Type B pancreatic cell (in vitro differentiated cells): Measurements from ENCODE around the gene MTMR12. TPM values are rescaled to one million over a fixed set of nuclear protein-coding genes. Genes with fewer than 3 reads are reported as not detected.
A peak's percentile ranks its signal among the peaks of the same experiment; 100 is the strongest.

ENCODE experiments used
- DNase-seq: peaks from one replicate; pipeline ENCODE4 v3.0.0; 2021; ENCODE audit warnings: mixed read lengths; ENCODE audit not compliant: unreplicated experiment; ENCODE audit errors: extremely low spot score
- H3K27ac Mint-ChIP-seq: 2 replicates; pipeline ENCODE4 v1.8.0; 2021; ENCODE audit warnings: mild to moderate bottlenecking, mixed read lengths
- H3K27me3 Mint-ChIP-seq: 2 replicates; pipeline ENCODE4 v1.8.0; 2021; ENCODE audit warnings: mixed read lengths
- H3K36me3 Mint-ChIP-seq: 2 replicates; pipeline ENCODE4 v1.8.0; 2021; ENCODE audit warnings: mixed read lengths
- H3K4me1 Mint-ChIP-seq: one replicate; pipeline ENCODE4 v1.8.0; 2021; ENCODE audit warnings: mixed read lengths; ENCODE audit not compliant: unreplicated experiment
- H3K4me3 Mint-ChIP-seq: 2 replicates; pipeline ENCODE4 v1.8.0; 2021; ENCODE audit warnings: mild to moderate bottlenecking, mixed read lengths
- H3K9me3 Mint-ChIP-seq: 2 replicates; pipeline ENCODE4 v1.8.0; 2021; ENCODE audit warnings: mixed read lengths
- total RNA-seq: library from RNA; stranded (reverse); gene quantifications from 2 replicates; pipeline ENCODE4 v1.2.1, GENCODE V29; 2021; ENCODE audit warnings: low replicate concordance
- TF ChIP-seq, protein P1 (sequence below): fragments of 200-600 bp; sonication (generic); conservative IDR thresholded peaks from 2 replicates; pipeline ENCODE4 v1.5.0; 2021; ENCODE audit warnings: antibody characterized with exemption, mild to moderate bottlenecking

Gene MTMR12
- total RNA-seq, 1 donor from 2014 or later = 23.5 TPM

GRCh38 chr5:32331217-32331934, 18.6 kb upstream of the MTMR12 start:
- Mint-ChIP-seq H3K9me3 (peaks cover 6% of the 10 kb centered on the region), H3K27me3 (no peaks in the 10 kb centered on the region), H3K36me3 (no peaks in the 10 kb centered on the region), H3K4me3 (peak overlapping the region; percentile 61), H3K27ac (peak overlapping the region; percentile 90), H3K4me1 (peaks cover 18% of the 10 kb centered on the region)
- TF ChIP-seq, protein P1, sequence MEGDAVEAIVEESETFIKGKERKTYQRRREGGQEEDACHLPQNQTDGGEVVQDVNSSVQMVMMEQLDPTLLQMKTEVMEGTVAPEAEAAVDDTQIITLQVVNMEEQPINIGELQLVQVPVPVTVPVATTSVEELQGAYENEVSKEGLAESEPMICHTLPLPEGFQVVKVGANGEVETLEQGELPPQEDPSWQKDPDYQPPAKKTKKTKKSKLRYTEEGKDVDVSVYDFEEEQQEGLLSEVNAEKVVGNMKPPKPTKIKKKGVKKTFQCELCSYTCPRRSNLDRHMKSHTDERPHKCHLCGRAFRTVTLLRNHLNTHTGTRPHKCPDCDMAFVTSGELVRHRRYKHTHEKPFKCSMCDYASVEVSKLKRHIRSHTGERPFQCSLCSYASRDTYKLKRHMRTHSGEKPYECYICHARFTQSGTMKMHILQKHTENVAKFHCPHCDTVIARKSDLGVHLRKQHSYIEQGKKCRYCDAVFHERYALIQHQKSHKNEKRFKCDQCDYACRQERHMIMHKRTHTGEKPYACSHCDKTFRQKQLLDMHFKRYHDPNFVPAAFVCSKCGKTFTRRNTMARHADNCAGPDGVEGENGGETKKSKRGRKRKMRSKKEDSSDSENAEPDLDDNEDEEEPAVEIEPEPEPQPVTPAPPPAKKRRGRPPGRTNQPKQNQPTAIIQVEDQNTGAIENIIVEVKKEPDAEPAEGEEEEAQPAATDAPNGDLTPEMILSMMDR = no peak
- no peak for DNase-seq

- H3K27me3 Mint-ChIP-seq = no peaks in the 10 kb centered on the region
- H3K27ac Mint-ChIP-seq = peak overlapping the region; percentile 90
- H3K4me1 Mint-ChIP-seq = peaks cover 18% of the 10 kb centered on the region
- H3K4me3 Mint-ChIP-seq = no peak overlapping the region
- DNase-seq = no peak
- H3K36me3 Mint-ChIP-seq = no peaks in the 10 kb centered on the region
- peaks cover 6% of the 10 kb centered on the region for H3K9me3 Mint-ChIP-seq
- TF ChIP-seq, protein P1 = no peak
These were observed 17.6 kb upstream of the MTMR12 start for GRCh38 chr5:32330126-32330971.

- H3K9me3 Mint-ChIP-seq = no peaks in the 10 kb centered on the region
- H3K27me3 Mint-ChIP-seq = no peaks in the 10 kb centered on the region
- TF ChIP-seq, protein P1 = peak; percentile 73
- H3K4me1 Mint-ChIP-seq = peaks cover 25% of the 10 kb centered on the region
- H3K4me3 Mint-ChIP-seq = no peak overlapping the region
- DNase-seq = no peak
- no peaks in the 10 kb centered on the region for H3K36me3 Mint-ChIP-seq
- peak overlapping the region; percentile 21 for H3K27ac Mint-ChIP-seq
These were observed 16.7 kb upstream of the MTMR12 start for GRCh38 chr5:32329395-32329834.

- Mint-ChIP-seq H3K9me3 (peaks cover 5% of the 10 kb centered on the region), H3K36me3 (no peaks in the 10 kb centered on the region), H3K4me1 (peaks cover 18% of the 10 kb centered on the region), H3K4me3 (no peak overlapping the region), H3K27me3 (no peaks in the 10 kb centered on the region), H3K27ac (peak overlapping the region; percentile 3)
- DNase-seq = no peak
- TF ChIP-seq, protein P1 = no peak
These were observed 13.6 kb upstream of the MTMR12 start for GRCh38 chr5:32326216-32326772.

- no peak overlapping the region for H3K27ac Mint-ChIP-seq
- no peak overlapping the region for H3K4me3 Mint-ChIP-seq
- peaks cover 5% of the 10 kb centered on the region for H3K9me3 Mint-ChIP-seq
- H3K4me1 Mint-ChIP-seq = peaks cover 11% of the 10 kb centered on the region
- H3K36me3 Mint-ChIP-seq = no peaks in the 10 kb centered on the region
- TF ChIP-seq, protein P1 = no peak
- no peak for DNase-seq
- H3K27me3 Mint-ChIP-seq = no peaks in the 10 kb centered on the region
These were observed 12.9 kb upstream of the MTMR12 start for GRCh38 chr5:32325616-32326015.
